Neural cell (in vitro differentiated cells): ENCODE data around the gene ARL2BP. TPM values are rescaled to one million over a fixed set of nuclear protein-coding genes. Genes with fewer than 3 reads are reported as not detected.

Experiments used
- H2AFZ ChIP-seq: fragments of 200-600, 300-800 bp; sonication (generic), shearing (Covaris generic); 2 replicates; pipeline ENCODE4 v1.6.0; 2014; ENCODE audit warnings: low read depth, mild to moderate bottlenecking, antibody characterized with exemption, low read length, moderate library complexity
- H3F3A ChIP-seq: fragments of 200-600 bp; shearing (Covaris generic); 2 replicates; pipeline ENCODE4 v1.6.1; 2016; ENCODE audit warnings: mild to moderate bottlenecking, moderate library complexity, mixed read lengths, antibody characterized with exemption, low read length; ENCODE audit not compliant: insufficient read depth, poor library complexity, severe bottlenecking
- H3K27ac ChIP-seq: fragments of 200-600, 300-800 bp; sonication (generic), shearing (Covaris generic); 2 replicates; pipeline ENCODE4 v1.5.1; 2014; ENCODE audit warnings: mild to moderate bottlenecking, low read length, moderate library complexity
- H3K27me3 ChIP-seq: fragments of 300-800, 200-600 bp; sonication (generic), shearing (Covaris generic); 2 replicates; pipeline ENCODE4 v1.6.0; 2014; ENCODE audit warnings: mild to moderate bottlenecking, low read depth, low read length, moderate library complexity; ENCODE audit not compliant: insufficient read depth
- H3K36me3 ChIP-seq: fragments of 300-800, 200-600 bp; sonication (generic), shearing (Covaris generic); 2 replicates; pipeline ENCODE4 v1.5.1; 2014; ENCODE audit warnings: mild to moderate bottlenecking, antibody characterized with exemption, low read length, moderate library complexity; ENCODE audit not compliant: insufficient read depth
- H3K4me2 ChIP-seq: fragments of 300-800, 200-600 bp; sonication (generic), shearing (Covaris generic); 2 replicates; pipeline ENCODE4 v1.6.0; 2014; ENCODE audit warnings: mild to moderate bottlenecking, low read length
- H3K4me3 ChIP-seq: fragments of 300-800, 200-600 bp; sonication (generic), shearing (Covaris generic); 2 replicates; pipeline ENCODE4 v1.5.1; 2014; ENCODE audit warnings: mild to moderate bottlenecking, low read length, moderate library complexity
- H3K79me2 ChIP-seq: fragments of 200-600 bp; shearing (Covaris generic); replicated peaks from 2 replicates; pipeline ENCODE4 v1.6.0; 2014; ENCODE audit warnings: mild to moderate bottlenecking, low read length, moderate library complexity; ENCODE audit not compliant: insufficient read depth
- H3K9ac ChIP-seq: fragments of 300-800, 200-600 bp; sonication (generic), shearing (Covaris generic); 2 replicates; pipeline ENCODE4 v1.6.1; 2016; ENCODE audit warnings: mild to moderate bottlenecking, low read length, mixed read lengths
- H3K9me2 ChIP-seq: fragments of 200-600 bp; shearing (Covaris generic); 2 replicates; pipeline ENCODE4 v1.6.1; 2016; ENCODE audit warnings: mild to moderate bottlenecking, low read length, mixed read lengths; ENCODE audit not compliant: insufficient read depth
- H3K9me3 ChIP-seq: fragments of 200-600, 300-800 bp; sonication (generic), shearing (Covaris generic); 2 replicates; pipeline ENCODE4 v1.6.1; 2016; ENCODE audit warnings: mild to moderate bottlenecking, mixed run types, low read length, moderate library complexity, mixed read lengths
- H4K20me1 ChIP-seq: fragments of 200-600 bp; shearing (Covaris generic); 2 replicates; pipeline ENCODE4 v1.6.1; 2016; ENCODE audit warnings: mild to moderate bottlenecking, mixed run types; ENCODE audit not compliant: insufficient read depth
- CTCF ChIP-seq: fragments of 450-650 bp; IDR thresholded peaks from 2 replicates; pipeline ENCODE4 v1.5.1; 2014; ENCODE audit warnings: antibody characterized with exemption, mild to moderate bottlenecking, moderate library complexity; ENCODE audit not compliant: poor library complexity, severe bottlenecking
- EP300 ChIP-seq: fragments of 450-650 bp; conservative IDR thresholded peaks from 2 replicates; pipeline ENCODE4 v1.6.1; 2014; ENCODE audit warnings: antibody characterized with exemption, mild to moderate bottlenecking, moderate library complexity; ENCODE audit not compliant: poor library complexity, severe bottlenecking
- EZH2 ChIP-seq: fragments of 200-600, 300-800 bp; shearing (Covaris generic), sonication (generic); IDR thresholded peaks from 2 replicates; pipeline ENCODE4 v1.6.1; 2014; ENCODE audit warnings: antibody characterized with exemption, low read length, borderline replicate concordance, mild to moderate bottlenecking; ENCODE audit not compliant: insufficient read depth, poor library complexity, severe bottlenecking
- MXI1 ChIP-seq: fragments of 450-650 bp; conservative IDR thresholded peaks from 2 replicates; pipeline ENCODE4 v1.6.1; 2014; ENCODE audit warnings: antibody characterized with exemption, mild to moderate bottlenecking; ENCODE audit not compliant: poor library complexity, severe bottlenecking
- POLR2AphosphoS5 ChIP-seq: IDR thresholded peaks from 2 replicates; pipeline ENCODE4 v1.6.1; 2012
- RAD21 ChIP-seq: fragments of 450-650 bp; conservative IDR thresholded peaks from 2 replicates; pipeline ENCODE4 v1.6.1; 2014; ENCODE audit warnings: antibody characterized with exemption, mild to moderate bottlenecking, moderate library complexity
- REST ChIP-seq: IDR thresholded peaks from 2 replicates; pipeline ENCODE4 v1.6.1; 2012; ENCODE audit warnings: borderline replicate concordance
- SMC3 ChIP-seq: fragments of 450-650 bp; conservative IDR thresholded peaks from 2 replicates; pipeline ENCODE4 v1.6.1; 2014; ENCODE audit warnings: antibody characterized with exemption, mild to moderate bottlenecking, moderate library complexity; ENCODE audit not compliant: poor library complexity
- TAF1 ChIP-seq: IDR thresholded peaks from 2 replicates; pipeline ENCODE4 v1.6.1; 2012; ENCODE audit warnings: low read depth
- polyA plus RNA-seq: library from polyadenylated mRNA; depleted of rRNA; stranded (reverse); fragments of >200 nt; gene quantifications from 2 replicates; pipeline ENCODE4 v1.2.3, GENCODE V29; 2014

The ARL2BP gene
- polyA plus RNA-seq, 1 donor from 2014 or later: 153 TPM

- H3K4me2 ChIP-seq: no peak overlapping the region
- no peaks in the 10 kb centered on the region for H3F3A ChIP-seq
- H3K9me2 ChIP-seq: no peaks in the 10 kb centered on the region
- H3K79me2 ChIP-seq: no peaks in the 10 kb centered on the region
- H3K27me3 ChIP-seq: no peaks in the 10 kb centered on the region
- H3K4me3 ChIP-seq: peak overlapping the region; percentile 65
- H4K20me1 ChIP-seq: no peaks in the 10 kb centered on the region
- peak overlapping the region; percentile 69 for H3K27ac ChIP-seq
- no peaks in the 10 kb centered on the region for H3K36me3 ChIP-seq
- no peaks in the 10 kb centered on the region for H3K9me3 ChIP-seq
- peak overlapping the region; percentile 55 for H3K9ac ChIP-seq
- TF ChIP-seq EZH2 (no peak), REST (no peak), TAF1 (no peak), SMC3 (no peak), MXI1 (no peak), RAD21 (no peak), POLR2AphosphoS5 (no peak)
- peak overlapping the region; percentile 16 for H2AFZ ChIP-seq
These were observed 54.1 kb downstream of the ARL2BP start for GRCh38 chr16:57299009-57299718.

GRCh38 chr16:57299719-57300386 lies 54.8 kb downstream of the ARL2BP start:
- Histone ChIP-seq H3K9me3 (no peaks in the 10 kb centered on the region), H3K9ac (peak overlapping the region; percentile 55)

More at GRCh38 chr16:57299719-57300386, 54.8 kb downstream of the ARL2BP start:
- Histone ChIP-seq H3K9me2 (no peaks in the 10 kb centered on the region), H3F3A (no peaks in the 10 kb centered on the region), H3K27me3 (no peaks in the 10 kb centered on the region), H4K20me1 (no peaks in the 10 kb centered on the region), H3K36me3 (no peaks in the 10 kb centered on the region), H3K4me2 (peak overlapping the region; percentile 35), H3K79me2 (no peaks in the 10 kb centered on the region), H3K27ac (peak overlapping the region; percentile 69), H3K4me3 (peak overlapping the region; percentile 65), H2AFZ (peak overlapping the region; percentile 16)
- TF ChIP-seq RAD21: no peak
- peak; percentile 37 for TF ChIP-seq POLR2AphosphoS5
- peak; percentile 25 for TF ChIP-seq MXI1
- TF ChIP-seq REST: peak; percentile 25
- TF ChIP-seq EP300: no peak
- peak; percentile 57 for TF ChIP-seq CTCF
- no peak for TF ChIP-seq EZH2
- peak; percentile 45 for TF ChIP-seq TAF1
- TF ChIP-seq SMC3: no peak
